ENCODE results near the gene CFAP251. TPM values are rescaled to one million over a fixed set of nuclear protein-coding genes. Genes with fewer than 3 reads are reported as not detected.
"Not testable (repeated sequence)": the region's sequence is repeated elsewhere in the genome, so short reads cannot be mapped to it uniquely, and the experiment has no call there.

CFAP251 gene
- polyA plus RNA-seq, 10 donors: 0.54 to 2.2 (median 1.2) TPM

DNA sequence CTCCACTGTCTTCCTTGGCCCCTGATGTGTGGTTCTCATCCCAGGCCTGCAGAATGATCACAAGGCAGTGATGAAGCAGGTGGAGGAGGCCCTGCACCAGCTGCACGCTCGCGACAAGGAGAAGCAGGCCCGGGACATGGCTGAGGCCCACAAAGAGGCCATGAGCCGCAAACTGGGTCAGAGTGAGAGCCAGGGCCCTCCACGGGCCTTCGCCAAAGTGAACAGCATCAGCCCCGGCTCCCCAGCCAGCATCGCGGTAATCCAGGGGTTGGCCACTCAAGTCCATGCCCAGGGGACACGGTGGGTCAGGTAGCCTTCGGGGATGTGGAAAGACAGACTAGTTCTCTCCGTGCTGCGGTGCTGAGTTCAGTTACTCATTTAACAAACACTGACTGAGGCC, 18.8 kb upstream of the CFAP251 start:
- DNase-seq: no peak

DNA sequence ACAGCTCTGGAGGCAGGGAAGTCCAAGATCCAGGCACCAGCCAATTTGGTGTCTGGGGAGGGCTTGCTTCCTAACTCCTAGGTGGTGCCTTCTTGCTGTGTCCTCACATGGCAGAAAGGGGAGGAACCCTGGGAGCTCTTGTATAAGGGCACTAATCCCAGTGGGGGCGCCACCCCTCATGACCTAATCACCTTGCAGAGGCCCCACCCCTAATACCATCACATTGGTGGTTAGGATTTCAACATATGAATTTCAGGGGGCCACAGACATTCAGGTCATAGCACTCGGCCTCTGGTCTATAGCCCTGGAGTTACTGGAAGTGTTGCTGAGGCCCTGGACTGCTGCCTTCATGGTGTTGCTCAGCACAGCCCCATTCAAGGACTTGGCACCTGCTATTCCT, 15.2 kb upstream of the CFAP251 start:
- DNase-seq: no peak

DNA sequence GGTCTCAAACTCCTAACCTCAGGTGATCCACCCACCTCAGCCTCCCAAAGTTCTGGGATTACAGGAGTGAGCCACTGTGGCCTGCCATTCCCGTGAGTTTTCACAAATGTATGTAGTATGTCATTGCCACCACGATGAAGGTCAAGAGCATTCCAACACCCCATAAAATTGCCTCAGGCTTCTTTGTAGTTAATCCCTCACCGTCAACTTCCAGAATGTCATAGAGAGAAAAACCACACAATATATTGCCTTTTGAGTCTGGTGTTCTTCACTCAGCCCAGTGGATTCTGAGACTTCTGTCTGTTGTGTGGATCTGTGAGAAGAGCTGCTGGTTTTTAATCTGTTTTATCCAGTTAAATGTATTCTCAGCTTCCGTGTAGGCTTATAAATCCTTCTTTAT, 12.6 kb upstream of the CFAP251 start:
- no peak for DNase-seq

DNA sequence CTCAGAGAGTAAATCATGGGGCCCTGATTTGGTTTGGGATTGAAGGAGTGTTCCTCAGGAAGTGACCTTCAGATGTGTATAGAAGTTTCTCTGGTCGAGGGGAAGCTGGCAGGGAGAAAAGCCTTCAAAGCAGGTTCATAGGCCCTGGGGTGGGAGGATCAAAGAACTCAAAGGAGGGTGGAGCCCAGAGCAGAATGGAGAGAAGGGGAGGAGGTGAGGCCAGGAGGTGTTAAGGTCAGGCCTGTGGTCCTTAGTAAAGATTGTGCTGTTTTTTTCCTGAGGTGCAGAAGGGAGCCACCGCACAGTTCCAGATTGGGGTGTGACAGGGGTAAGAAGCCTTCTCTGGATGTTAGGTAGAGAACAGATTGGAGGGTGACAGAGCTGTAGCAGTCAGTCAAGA, 9.7 kb upstream of the CFAP251 start:
- no peak for DNase-seq

DNA sequence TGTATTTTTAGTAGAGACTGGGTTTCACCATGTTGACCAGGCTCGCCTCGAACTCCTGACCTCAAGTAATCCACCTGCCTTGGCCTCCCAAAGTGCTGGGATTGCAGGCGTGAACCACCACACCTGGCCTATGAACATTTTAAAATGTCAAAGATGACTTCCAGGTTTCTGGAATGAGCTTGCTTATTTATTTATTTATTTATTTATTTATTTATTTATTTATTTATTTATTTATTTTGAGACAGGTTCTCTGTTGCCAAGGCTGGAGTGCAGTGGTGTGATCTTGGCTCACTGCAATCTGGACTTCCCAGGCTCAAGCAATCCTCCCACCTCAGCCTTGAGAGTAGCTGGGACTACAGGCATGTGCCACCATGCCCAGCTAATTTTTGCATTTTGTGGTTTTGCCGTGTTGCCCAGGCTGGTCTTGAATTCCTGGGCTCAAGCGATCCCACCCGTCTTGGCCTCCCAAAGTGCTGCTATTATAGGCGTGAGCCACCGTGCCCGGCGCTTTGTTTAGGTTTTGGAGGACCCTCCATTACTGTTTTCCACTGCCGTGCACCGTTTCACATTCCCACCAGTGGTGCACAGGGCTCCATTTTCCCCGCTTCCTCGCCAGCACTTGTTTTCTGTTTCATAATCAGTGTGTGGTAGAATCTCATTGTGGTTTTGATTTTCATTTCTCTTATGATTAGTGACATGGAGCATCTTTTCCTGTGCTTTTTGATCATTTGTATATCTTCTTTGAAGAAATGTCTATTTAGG, 6.4 kb upstream of the CFAP251 start:
- no peak for DNase-seq

DNA sequence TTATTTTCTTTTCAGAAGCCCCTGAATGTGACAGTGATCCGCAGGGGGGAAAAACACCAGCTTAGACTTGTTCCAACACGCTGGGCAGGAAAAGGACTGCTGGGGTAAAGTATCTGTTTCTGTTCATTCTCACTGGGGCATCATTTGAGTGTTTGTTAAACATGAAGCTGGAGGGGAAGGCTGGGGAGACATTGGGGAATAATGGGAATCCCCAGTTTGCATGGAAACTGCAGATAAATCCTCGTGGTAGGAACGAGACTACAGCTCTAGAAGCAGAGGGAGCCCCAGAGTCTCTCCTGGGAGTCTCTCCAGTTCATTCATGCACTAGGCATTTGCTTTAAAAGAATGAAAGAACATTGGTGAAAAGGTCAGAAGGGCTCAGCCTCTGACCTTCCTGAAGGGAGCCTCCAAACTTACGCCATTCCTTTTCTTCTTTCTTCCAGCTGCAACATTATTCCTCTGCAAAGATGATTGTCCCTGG, 2.5 kb upstream of the CFAP251 start:
- DNase-seq: no peak

DNA sequence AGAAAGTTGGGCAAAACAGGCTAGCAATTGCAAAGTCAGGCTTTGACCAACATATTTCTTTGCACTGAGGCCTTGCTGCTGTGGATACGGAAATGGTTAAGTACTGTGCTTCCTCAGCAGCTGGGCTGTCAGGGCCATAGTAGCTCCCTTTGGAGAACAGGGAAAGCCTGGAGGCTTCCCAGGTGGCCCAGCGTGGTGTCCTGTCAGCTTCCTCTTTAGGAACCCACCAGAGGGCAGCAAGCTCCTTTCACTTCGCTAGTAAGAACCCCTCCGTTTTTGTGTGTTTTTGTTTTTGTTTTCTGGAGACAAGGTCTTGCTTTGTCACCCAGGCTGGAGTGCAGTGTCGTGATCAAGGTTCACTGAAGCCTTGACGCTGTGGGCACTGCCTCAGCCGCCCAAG, 1.7 kb upstream of the CFAP251 start:
- peak in 1 of 3 donors; percentile 28 for DNase-seq

DNA sequence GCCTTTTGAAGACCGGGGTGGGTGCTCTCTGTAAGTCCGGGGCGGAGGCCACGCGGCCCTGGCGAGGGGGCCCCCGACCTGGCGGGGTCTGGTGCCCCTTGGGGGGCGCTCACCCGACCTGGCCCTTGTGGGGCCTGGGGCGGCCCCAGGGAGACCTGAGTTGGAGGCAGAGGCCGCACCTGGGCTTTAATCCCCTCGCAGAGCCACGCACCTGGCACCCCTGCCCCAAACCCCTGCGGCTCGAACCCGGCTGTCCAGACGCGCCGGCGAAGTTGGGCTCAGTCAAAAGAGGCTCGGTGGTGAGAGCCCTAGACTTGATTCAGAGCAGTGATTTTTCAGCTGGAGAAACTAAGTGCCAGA, 267 bp downstream of the CFAP251 start:
- DNase-seq: no peak

DNA sequence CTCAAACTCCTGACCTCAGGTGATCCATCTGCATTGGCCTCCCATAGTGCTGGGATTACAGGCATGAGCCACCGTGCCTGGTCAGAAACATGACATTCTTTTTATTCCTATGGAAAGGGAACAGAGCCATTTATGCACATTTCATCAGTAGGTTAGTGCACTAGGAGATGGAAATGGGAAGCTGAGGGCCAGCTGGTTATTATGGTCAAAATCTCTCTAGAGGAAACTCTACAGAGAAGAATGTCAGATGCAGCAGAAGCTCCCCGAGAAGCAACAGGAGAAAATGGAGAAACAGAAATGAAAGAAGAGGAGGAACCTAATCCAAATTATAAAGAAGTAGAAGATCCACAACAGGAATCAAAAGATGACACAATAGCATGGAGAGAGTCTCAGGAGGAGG, 2.7 kb downstream of the CFAP251 start:
- DNase-seq: no peak

DNA sequence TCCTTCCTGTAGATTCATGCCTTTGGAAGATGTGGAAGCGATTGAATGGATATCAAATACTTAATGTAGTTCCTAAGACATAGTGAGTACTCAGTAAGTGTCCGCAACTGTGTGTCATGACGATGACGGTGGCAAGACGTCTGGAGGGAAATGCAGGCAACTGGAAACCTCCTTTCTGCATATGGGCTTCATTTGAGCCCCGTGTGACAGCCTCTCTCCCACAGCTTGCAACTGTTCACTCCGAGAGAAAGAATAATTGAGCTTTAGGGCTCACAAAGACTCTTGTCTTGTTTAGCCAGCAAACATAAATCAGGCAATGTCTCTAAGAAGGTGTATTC, 6.9 kb downstream of the CFAP251 start:
- peak; percentile 26 to 71 (median 64) for DNase-seq

DNA sequence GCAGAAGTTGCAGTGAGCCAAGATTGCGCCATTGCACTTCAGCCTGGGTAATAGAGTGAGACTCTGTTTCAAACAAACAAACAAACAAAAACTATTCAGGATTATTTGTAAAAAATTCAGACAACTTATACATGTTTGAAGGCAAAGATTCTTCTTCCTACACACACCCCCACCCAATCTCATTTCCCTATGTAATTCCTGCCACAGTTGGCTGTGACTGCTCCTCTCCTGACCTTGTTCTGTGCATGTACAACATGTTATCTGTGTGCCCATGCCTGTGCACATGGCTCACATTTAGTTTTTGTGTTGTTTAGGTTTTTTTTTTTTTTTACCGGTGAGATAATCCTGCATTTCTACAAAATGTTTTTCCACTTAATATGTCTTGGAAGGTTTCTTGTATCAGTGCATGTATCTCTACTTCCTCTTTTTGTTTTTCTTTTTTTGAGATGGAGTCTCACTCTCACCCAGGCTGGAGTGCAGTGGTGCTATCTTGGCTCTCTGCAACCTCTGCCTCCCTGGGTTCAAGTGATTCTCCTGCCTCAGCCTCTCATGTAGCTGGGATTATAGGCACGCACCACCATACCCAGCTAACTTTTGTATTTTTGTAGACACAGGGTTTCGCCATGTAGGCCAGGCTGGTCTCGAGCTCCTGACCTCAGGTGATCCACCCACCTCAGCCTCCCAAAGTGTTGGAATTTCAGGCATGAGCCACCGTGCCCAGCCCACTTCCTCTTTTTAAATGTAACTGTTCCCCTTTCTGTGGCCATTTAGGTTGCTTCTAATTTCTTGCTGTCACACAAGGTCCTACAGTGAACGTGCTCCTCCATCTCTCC, 8.7 kb downstream of the CFAP251 start:
- DNase-seq: no peak

DNA sequence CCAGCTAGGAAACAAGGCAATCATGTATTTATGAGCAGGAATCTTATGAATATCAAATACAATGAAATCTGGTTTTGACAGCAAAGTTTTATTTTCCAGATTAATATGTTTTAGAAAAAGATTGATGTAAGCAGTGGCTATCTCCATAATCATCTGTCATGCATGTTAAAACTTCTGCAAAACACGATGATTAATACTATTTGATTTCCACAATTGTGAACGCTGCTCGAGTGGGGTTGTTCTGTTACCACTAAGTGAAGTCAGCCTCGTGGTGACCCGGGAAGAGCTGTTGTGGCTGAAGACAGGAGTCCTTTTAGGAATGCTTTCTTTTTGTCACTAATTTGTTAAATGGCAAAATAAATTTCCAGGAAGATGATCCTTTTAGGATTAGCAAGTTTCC, 9.4 kb downstream of the CFAP251 start:
- DNase-seq: no peak

DNA sequence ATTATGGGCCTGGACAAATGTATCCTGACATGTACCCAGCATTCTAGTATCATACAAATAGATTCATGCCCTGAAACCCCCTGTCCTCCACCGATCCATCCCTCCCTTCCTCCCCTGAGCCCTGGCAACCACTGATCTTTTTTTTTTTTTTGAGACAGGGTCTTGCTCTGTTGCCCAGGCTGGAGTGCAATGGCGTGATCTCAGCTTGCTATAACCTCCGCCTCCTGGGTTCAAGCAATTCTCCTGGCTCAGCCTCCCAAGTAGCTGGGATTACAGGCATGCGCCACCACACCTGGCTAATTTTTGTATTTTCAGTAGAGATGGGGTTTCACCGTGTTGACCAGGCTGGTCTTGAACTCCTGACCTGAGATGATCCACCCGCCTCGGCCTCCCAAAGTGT, 11.2 kb downstream of the CFAP251 start:
- DNase-seq: not testable (repeated sequence)

DNA sequence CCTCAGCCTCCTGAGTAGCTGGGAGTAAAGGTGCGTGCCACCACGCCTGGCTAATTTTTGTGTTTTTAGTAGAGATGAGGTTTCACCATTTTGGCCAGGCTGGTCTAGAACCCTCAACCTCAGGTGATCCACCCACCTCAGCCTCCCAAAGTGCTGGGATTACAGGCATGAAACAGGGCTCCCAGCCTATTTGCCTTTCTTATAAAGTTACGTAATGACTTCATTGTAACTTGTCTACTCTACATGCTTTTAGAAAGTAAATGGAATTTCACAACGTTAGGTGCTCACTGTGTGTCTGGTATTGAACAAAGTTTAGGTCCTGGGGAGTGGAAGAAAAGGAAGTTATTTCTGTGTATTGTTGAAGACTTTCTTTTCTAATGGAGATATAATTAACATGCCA, 12.5 kb downstream of the CFAP251 start:
- no peak for DNase-seq

DNA sequence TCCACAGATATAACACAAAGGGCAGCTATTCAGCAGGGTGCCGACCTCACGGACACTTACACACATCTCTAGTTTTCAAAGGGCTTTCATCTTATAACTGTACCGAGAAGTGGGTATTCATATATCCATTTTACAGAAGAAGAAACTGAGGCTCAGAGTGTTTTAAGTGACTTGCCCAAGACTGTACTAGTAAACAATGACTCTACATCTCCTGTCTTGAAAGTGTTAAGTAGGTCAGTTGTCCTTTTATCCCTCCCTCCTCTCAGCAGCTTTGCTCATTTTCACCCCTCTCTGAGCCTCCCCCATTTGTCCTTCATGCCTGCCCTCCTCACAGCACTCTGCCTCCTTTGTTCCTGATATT, 13.8 kb downstream of the CFAP251 start:
- no peak for DNase-seq

DNA sequence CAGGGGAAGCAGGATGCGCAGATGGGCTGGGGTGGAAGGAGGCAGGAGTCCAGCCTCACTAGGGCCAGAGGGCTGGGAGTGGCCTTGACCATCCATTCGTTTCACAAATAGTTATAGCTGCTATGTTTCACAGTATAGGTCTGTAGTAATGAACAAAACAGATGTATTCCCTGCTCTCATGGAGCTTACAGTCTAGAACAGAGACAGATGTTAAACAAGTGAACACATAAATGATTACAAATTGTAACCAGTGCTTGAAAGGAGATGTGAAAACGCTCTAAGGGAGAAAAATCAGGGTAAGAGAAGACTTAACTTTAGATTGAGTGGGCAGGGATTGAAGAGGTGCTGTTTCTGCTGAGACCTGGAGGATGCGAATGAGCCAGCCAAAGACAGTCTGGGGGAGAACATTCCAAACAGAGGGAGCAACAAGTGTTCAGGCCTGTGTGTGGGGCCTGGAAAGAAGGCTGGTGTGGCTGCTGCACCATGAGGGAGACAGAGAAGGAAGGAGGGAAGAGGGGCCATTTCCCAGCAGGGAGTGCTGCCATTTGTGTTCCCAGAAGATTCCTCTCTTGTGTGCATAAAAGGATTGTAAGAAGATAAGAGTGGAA, 14.6 kb downstream of the CFAP251 start:
- DNase-seq: no peak

DNA sequence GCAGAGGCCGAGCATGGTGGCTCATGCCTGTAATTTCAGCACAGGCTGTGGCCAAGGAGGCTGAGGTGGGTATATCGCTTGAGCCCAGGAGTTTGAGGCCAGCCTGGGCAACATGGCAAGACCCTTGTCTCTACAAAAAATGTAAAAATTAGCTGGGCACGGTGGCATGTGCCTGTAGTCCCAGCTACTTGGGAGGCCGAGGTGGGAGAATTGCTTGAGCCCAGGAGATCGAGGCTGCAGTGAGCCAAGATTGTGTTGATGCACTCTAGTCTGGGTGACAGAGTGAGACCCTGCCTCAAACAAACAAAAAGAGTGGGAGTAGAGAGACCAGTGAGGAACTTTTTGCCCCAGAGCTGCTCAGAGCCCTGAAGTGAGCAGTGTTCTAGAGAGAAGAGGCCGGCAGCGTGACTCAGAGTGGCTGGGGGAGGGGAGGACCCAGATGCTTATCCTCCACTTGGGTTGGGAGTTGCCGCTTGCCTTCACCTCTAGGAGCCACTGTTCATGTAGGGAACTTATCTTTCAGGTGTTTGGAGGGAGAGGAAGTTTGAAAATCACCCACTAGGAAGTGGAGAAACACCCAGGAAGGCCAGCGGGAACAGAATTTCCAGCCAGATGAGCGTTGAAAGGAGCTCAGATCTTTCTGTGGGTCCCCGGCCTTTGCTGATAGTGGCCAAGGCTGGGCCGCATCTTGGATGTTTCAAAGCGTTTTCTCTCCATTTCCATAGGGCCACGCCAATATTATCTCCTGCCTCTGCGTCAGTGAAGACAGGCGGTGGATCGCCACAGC, 15.3 kb downstream of the CFAP251 start:
- DNase-seq: no peak

DNA sequence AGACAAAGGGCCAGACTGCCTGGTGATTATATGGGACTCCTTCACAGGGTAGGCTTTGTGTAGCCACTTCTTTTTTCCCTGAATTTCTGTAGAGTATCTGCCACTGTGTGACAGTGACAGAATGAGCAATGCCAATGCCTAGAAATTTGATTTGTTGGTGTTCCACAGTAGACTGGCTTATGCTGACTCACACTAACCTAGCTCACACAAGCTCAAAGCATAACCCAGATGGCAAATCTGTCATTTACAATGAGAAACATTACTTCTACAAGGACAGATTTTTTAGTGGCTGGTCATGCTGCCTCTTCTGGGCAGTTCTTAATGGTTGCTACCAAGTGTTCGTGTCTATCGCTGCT, 15.9 kb downstream of the CFAP251 start:
- no peak for DNase-seq

DNA sequence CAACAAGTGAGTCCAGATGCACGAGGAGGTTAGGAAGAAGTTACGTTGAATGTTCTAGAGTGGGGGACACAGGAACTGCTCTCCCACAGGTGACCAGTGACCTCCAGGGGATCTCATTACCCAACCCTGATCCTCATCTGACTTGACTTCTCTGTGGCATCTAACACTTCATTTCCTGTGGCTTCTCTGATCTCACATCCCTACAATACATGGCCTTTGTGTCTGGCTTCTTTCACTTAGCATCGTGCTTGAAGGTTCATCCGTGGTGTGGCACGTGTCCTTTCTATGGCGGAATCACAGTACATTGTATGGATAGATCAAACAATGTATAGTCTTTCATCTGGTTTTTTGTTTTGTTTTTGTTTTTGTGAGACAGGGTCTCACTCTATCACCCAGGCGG, 19.3 kb downstream of the CFAP251 start:
- no peak for DNase-seq

DNA sequence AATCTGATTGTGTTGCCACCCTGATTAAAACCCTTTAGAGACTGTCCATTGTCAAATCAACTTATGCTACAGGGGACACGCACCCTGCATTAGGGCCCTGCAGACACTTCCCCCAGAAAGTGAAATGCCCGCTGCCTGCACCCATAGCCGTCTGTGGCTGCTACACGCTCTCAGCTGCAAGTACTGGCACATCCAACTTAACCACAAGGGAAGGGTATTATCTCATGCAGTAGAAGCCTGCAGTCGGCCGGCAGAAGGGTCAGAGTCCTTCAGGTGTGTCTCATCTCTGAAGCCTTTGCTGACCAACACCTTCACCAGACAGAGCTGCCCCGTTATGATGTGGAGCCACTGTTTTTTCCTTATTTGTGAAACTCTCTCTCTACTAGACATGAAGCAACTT, 20.8 kb downstream of the CFAP251 start:
- DNase-seq: no peak

DNA sequence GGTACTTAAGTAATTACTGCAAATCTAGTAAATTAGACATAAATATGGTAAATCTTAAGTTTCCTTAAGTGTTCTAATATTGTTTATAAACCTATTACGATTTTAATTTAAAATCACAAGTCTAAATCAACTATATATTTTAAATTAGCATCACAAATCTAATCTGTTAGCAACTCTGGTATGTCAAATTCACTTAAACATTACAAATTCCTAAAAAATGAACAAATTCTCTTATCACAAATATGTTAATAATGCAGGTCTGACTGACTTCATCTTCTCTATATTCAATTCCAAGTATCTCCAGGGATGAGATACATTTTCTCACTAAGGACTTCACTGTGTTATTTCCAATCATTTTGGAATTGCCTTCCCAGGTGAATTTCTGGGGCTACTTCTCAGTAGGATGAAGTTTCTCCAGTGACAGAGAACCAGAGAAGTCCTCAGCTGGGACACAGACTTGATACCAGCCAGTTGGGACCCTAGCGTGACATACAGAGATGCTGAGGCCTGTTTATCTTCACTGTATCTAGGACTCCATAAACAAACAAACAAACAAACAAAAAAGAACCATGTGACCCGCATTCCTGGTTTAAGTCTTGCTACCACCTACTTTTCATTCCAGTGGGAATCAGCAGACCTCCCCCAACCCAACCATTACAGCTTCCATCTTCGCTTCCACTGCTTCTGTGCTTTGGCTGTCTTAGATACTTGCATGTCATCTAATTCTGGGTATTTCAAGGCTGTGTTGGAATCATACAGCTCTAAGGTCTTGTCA, 21.8 kb downstream of the CFAP251 start:
- no peak for DNase-seq

Data from muscle of back (tissue), 11 donors.